PC-9 (cell line): ENCODE results near the gene QTRT2. TPM values are rescaled to one million over a fixed set of nuclear protein-coding genes. Genes with fewer than 3 reads are reported as not detected.

Source experiments
- BruUV-seq: library from RNA; stranded (reverse); fragments of 400-500 nt; replicated peaks from 2 replicates; lab custom pipeline; 2021; lab: Mats Ljungman, UMichigan
- CTCF ChIA-PET: fragments of 300-600 bp; sonication (Branson Sonifier 250); formaldehyde crosslinking; loops from one replicate; lab custom pipeline; 2022; ENCODE audit warnings: antibody characterized with exemption; lab: Charles Lee
- POLR2A ChIA-PET: fragments of 300-600 bp; sonication (Branson Sonifier 250); formaldehyde crosslinking; loops from one replicate; lab custom pipeline; 2022; ENCODE audit warnings: antibody characterized with exemption; ENCODE audit not compliant: unreplicated experiment; lab: Charles Lee
- DNase-seq, 2 experiments: peaks; one replicate each; pipeline versions ENCODE4 v3.0.0 to v3.0.0-alpha.2; 2015 to 2022; ENCODE audit warnings: mixed read lengths in 1 of 2
- H2AFZ ChIP-seq: fragments of 200-600 bp; sonication (generic); 2 replicates; pipeline ENCODE4 v1.8.1; 2017; ENCODE audit warnings: antibody characterized with exemption
- H3F3A ChIP-seq: fragments of 200-600 bp; sonication (generic); 2 replicates; pipeline ENCODE4 v1.8.1; 2017; ENCODE audit warnings: antibody characterized with exemption, mild to moderate bottlenecking, low read depth; ENCODE audit not compliant: insufficient read depth
- H3K27ac ChIP-seq: fragments of 200-600 bp; sonication (generic); 2 replicates; pipeline ENCODE4 v1.6.1; 2016; ENCODE audit warnings: mixed run types
- H3K27me3 ChIP-seq: fragments of 200-600 bp; sonication (generic); 2 replicates; pipeline ENCODE4 v1.6.1; 2016; ENCODE audit warnings: low read depth, mixed run types; ENCODE audit not compliant: insufficient read depth
- H3K36me3 ChIP-seq: fragments of 200-600 bp; sonication (generic); 2 replicates; pipeline ENCODE4 v1.6.1; 2016; ENCODE audit warnings: low read depth, mixed run types
- H3K4me1 ChIP-seq: fragments of 200-600 bp; sonication (generic); replicated peaks from 2 replicates; pipeline ENCODE4 v1.6.1; 2016; ENCODE audit warnings: mixed run types; ENCODE audit not compliant: insufficient read depth
- H3K4me2 ChIP-seq: fragments of 200-600 bp; sonication (generic); 2 replicates; pipeline ENCODE4 v1.6.1; 2017; ENCODE audit warnings: mixed run types
- H3K4me3 ChIP-seq: fragments of 200-600 bp; sonication (generic); 2 replicates; pipeline ENCODE4 v1.6.1; 2016; ENCODE audit warnings: mixed run types
- H3K79me2 ChIP-seq: fragments of 200-600 bp; sonication (generic); 2 replicates; pipeline ENCODE4 v1.6.1; 2017; ENCODE audit warnings: low read depth, mixed run types
- H3K9me2 ChIP-seq: fragments of 200-600 bp; sonication (generic); 2 replicates; pipeline ENCODE4 v1.8.1; 2017; ENCODE audit warnings: mild to moderate bottlenecking; ENCODE audit not compliant: insufficient read depth
- H3K9me3 ChIP-seq: fragments of 200-600 bp; sonication (generic); 2 replicates; pipeline ENCODE4 v1.8.1; 2016; ENCODE audit warnings: low read depth; ENCODE audit not compliant: insufficient read depth
- H4K20me1 ChIP-seq: fragments of 200-600 bp; sonication (generic); 2 replicates; pipeline ENCODE4 v1.8.1; 2017; ENCODE audit not compliant: insufficient read depth
- EZH2 ChIP-seq: fragments of 200-600 bp; sonication (generic); IDR thresholded peaks from 2 replicates; pipeline ENCODE4 v1.8.0; 2017; ENCODE audit warnings: antibody characterized with exemption, low read depth
- intact Hi-C: fragments of 100-400 bp; cut with micrococcal nuclease; formaldehyde crosslinking; loops from one replicate; pipeline ENCODE4 v1.10.0; 2022; ENCODE audit not compliant: unreplicated experiment
- total RNA-seq: library from RNA; stranded (reverse); gene quantifications from 2 replicates; pipeline ENCODE4 v1.2.3, GENCODE V29; 2021
- TF ChIP-seq, protein P1 (sequence below): fragments of 200-600 bp; sonication (generic); conservative IDR thresholded peaks from 2 replicates; pipeline ENCODE4 v1.6.1; 2017; ENCODE audit warnings: mixed run types, antibody characterized with exemption, mild to moderate bottlenecking, moderate library complexity

The QTRT2 gene
- total RNA-seq, 1 experiment from 2014 or later: 30.4 TPM

DNA sequence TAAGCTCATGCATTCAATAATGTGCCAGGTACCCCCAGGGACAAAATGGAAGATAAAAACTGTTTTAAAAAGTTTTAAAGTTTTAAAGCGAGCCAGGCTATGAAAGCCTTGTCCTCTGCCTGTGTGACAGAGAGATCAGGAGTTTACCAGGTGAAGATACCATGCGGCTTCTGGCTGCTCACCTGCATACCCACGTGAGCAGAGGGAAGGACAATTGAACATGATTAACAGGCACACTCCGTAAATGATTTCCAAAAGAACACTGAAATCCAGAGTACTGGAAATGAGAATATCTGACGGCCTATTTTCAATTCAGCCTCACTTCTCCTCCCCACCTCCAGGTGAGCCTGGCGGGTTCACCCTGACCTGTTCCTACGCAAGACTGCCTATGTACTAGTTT is 42.3 kb upstream of the QTRT2 start:
- no peak for DNase-seq
- no peaks in the 10 kb centered on the region for H3F3A ChIP-seq
- H2AFZ ChIP-seq: no peak overlapping the region
- H3K4me1 ChIP-seq: no peaks in the 10 kb centered on the region
- H3K27ac ChIP-seq: no peak overlapping the region
- no peaks in the 10 kb centered on the region; the same call in 1 of the 2 replicates for H3K9me2 ChIP-seq
- no peak for TF ChIP-seq EZH2
- TF ChIP-seq, protein P1, sequence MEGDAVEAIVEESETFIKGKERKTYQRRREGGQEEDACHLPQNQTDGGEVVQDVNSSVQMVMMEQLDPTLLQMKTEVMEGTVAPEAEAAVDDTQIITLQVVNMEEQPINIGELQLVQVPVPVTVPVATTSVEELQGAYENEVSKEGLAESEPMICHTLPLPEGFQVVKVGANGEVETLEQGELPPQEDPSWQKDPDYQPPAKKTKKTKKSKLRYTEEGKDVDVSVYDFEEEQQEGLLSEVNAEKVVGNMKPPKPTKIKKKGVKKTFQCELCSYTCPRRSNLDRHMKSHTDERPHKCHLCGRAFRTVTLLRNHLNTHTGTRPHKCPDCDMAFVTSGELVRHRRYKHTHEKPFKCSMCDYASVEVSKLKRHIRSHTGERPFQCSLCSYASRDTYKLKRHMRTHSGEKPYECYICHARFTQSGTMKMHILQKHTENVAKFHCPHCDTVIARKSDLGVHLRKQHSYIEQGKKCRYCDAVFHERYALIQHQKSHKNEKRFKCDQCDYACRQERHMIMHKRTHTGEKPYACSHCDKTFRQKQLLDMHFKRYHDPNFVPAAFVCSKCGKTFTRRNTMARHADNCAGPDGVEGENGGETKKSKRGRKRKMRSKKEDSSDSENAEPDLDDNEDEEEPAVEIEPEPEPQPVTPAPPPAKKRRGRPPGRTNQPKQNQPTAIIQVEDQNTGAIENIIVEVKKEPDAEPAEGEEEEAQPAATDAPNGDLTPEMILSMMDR: no peak
- intact Hi-C loops: no loop called here
- no TSS peak for BruUV-seq
- no peaks in the 10 kb centered on the region for H3K27me3 ChIP-seq
- ChIA-PET POLR2A (interaction anchor here (0.6 kb wide), 1 partner anchor 296 kb away, joined by 8 read pairs; no protein-coding TSS in a partner anchor), CTCF (no interaction called here)
- H3K4me3 ChIP-seq: no peak overlapping the region
- no peaks in the 10 kb centered on the region for H3K36me3 ChIP-seq
- no peaks in the 10 kb centered on the region for H4K20me1 ChIP-seq
- H3K9me3 ChIP-seq: no peaks in the 10 kb centered on the region
- H3K4me2 ChIP-seq: no peak overlapping the region
- no peaks in the 10 kb centered on the region for H3K79me2 ChIP-seq

- Histone ChIP-seq H3K27me3 (no peaks in the 10 kb centered on the region), H4K20me1 (no peaks in the 10 kb centered on the region), H3K9me2 (no peaks in the 10 kb centered on the region), H3F3A (no peaks in the 10 kb centered on the region), H3K9me3 (no peaks in the 10 kb centered on the region), H3K4me1 (no peaks in the 10 kb centered on the region), H3K4me2 (no peak overlapping the region), H3K36me3 (no peaks in the 10 kb centered on the region), H3K79me2 (no peaks in the 10 kb centered on the region), H3K4me3 (no peak overlapping the region), H3K27ac (no peak overlapping the region), H2AFZ (no peak overlapping the region)
- no peak for DNase-seq
- ChIA-PET CTCF (no interaction called here), POLR2A (no interaction called here)
- no TSS peak for BruUV-seq
- TF ChIP-seq EZH2: no peak
- TF ChIP-seq, protein P1: no peak
- intact Hi-C loops: no loop called here
Measured at GRCh38 chr3:114019486-114019885, 37.1 kb upstream of the QTRT2 start.

GRCh38 chr3:114020907-114021306 is 35.6 kb upstream of the QTRT2 start:
- POLR2A ChIA-PET: no interaction called here
- no peak overlapping the region for H3K27ac ChIP-seq
- no peak overlapping the region for H3K4me2 ChIP-seq
- H3K9me2 ChIP-seq: no peaks in the 10 kb centered on the region
- H3K27me3 ChIP-seq: no peaks in the 10 kb centered on the region
- no peaks in the 10 kb centered on the region for H3K4me1 ChIP-seq
- H3K36me3 ChIP-seq: no peaks in the 10 kb centered on the region
- H3F3A ChIP-seq: no peaks in the 10 kb centered on the region
- CTCF ChIA-PET: no interaction called here
- DNase-seq: no peak
- H3K4me3 ChIP-seq: no peak overlapping the region
- TF ChIP-seq, protein P1: no peak
- TF ChIP-seq EZH2: no peak
- H3K9me3 ChIP-seq: no peaks in the 10 kb centered on the region
- no peaks in the 10 kb centered on the region for H4K20me1 ChIP-seq
- H3K79me2 ChIP-seq: no peaks in the 10 kb centered on the region
- intact Hi-C loops: no loop called here
- no peak overlapping the region for H2AFZ ChIP-seq
- no TSS peak for BruUV-seq
